ENCODE results near the gene MPHOSPH10. TPM values are rescaled to one million over a fixed set of nuclear protein-coding genes. Genes with fewer than 3 reads are reported as not detected.
"Not testable (repeated sequence)": the region's sequence is repeated elsewhere in the genome, so short reads cannot be mapped to it uniquely, and the experiment has no call there.

The MPHOSPH10 gene
- total RNA-seq, 1 experiment from 2014 or later = 34.1 TPM

DNA sequence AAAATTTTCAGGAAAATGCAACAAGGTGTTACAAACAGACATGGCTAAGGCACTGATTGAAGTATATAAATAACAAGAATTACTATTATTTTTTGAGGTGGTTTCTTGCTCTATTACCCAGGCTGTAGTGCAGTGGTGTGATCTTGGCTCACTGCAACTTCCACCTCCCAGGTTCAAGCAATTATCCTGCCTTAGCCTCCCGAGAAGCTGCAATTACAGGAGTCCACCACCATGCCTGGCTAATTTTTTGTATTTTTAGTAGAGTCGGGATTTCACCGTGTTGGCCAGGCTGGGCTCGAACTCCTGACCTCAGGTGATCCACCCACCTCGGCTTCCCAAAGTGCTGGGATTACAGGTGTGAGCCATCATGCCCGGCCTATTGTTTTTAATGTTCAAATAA lies 24.0 kb upstream of the MPHOSPH10 start:
- DNase-seq (ENCODE audit: low read depth, low spot score); H3K9me3 ChIP-seq (ENCODE audit: control insufficient read depth, insufficient read depth, low read depth, low read length); in situ Hi-C loops (cut with HindIII; ENCODE audit: low pct_unique_long_range_greater_than_20kb, low sequenced_read_pairs); POLR2A ChIA-PET; CTCF ChIA-PET; ATAC-seq; intact Hi-C loops (cut with micrococcal nuclease; ENCODE audit: unreplicated experiment); H3K4me1 ChIP-seq (ENCODE audit: control insufficient read depth, insufficient read depth, low read length); H3K27me3 ChIP-seq (ENCODE audit: control insufficient read depth, insufficient read depth, low read length); H3K4me3 ChIP-seq (ENCODE audit: low read depth in 2 of 2, low read length in 2 of 2); H3K36me3 ChIP-seq (ENCODE audit: control insufficient read depth, insufficient read depth, low read length); BruUV-seq (replicated peaks); H3K27ac ChIP-seq (ENCODE audit: low read length): not testable (repeated sequence)

DNA sequence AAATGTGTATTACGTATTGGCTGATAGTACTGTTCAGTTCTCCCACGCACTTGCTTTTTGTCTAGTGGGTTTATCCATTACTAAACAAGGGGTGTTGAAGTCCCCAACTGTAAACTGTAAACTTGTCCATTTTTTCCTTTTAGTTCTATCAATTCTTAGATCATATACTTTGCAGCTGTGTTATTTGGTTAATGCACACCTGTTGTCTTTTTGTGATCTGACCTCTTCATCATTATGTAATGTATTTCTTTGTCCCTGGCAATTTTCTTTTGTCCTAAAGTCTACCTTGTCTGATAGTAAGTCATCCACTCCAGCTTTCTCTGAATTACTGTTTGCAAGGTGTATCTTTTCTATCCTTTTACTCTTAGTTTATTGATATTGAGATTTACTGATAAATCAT lies 22.3 kb upstream of the MPHOSPH10 start:
- no peaks in the 10 kb centered on the region for H3K4me1 ChIP-seq (ENCODE audit: control insufficient read depth, insufficient read depth, low read length)
- DNase-seq (ENCODE audit: low read depth, low spot score) (no peak), ATAC-seq (no peak)
- no peak for TF ChIP-seq SIN3A (IDR thresholded peaks at IDR 0.05; ENCODE audit: borderline replicate concordance, insufficient read depth, low read depth, low read length)
- no peak for TF ChIP-seq POLR2AphosphoS5 (IDR thresholded peaks at IDR 0.05; ENCODE audit: low read depth, low read length)
- no peak for TF ChIP-seq TCF7L2 (IDR thresholded peaks at IDR 0.05; ENCODE audit: low read depth, low read length)
- no peak for TF ChIP-seq CTCF (IDR thresholded peaks at IDR 0.05)
- TF ChIP-seq, protein P1, sequence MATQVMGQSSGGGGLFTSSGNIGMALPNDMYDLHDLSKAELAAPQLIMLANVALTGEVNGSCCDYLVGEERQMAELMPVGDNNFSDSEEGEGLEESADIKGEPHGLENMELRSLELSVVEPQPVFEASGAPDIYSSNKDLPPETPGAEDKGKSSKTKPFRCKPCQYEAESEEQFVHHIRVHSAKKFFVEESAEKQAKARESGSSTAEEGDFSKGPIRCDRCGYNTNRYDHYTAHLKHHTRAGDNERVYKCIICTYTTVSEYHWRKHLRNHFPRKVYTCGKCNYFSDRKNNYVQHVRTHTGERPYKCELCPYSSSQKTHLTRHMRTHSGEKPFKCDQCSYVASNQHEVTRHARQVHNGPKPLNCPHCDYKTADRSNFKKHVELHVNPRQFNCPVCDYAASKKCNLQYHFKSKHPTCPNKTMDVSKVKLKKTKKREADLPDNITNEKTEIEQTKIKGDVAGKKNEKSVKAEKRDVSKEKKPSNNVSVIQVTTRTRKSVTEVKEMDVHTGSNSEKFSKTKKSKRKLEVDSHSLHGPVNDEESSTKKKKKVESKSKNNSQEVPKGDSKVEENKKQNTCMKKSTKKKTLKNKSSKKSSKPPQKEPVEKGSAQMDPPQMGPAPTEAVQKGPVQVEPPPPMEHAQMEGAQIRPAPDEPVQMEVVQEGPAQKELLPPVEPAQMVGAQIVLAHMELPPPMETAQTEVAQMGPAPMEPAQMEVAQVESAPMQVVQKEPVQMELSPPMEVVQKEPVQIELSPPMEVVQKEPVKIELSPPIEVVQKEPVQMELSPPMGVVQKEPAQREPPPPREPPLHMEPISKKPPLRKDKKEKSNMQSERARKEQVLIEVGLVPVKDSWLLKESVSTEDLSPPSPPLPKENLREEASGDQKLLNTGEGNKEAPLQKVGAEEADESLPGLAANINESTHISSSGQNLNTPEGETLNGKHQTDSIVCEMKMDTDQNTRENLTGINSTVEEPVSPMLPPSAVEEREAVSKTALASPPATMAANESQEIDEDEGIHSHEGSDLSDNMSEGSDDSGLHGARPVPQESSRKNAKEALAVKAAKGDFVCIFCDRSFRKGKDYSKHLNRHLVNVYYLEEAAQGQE (IDR thresholded peaks at IDR 0.05; ENCODE audit: insufficient read depth in 1 of 2, low read depth in 2 of 2, low read length in 1 of 2) = no peak
- no peaks in the 10 kb centered on the region for H3K9me3 ChIP-seq (ENCODE audit: control insufficient read depth, insufficient read depth, low read depth, low read length)
- H3K36me3 ChIP-seq (ENCODE audit: control insufficient read depth, insufficient read depth, low read length) = no peaks in the 10 kb centered on the region
- no TSS peak for BruUV-seq (replicated peaks)
- H3K27me3 ChIP-seq (ENCODE audit: control insufficient read depth, insufficient read depth, low read length) = no peaks in the 10 kb centered on the region
- in situ Hi-C loops (cut with HindIII; ENCODE audit: low pct_unique_long_range_greater_than_20kb, low sequenced_read_pairs) (no loop called here), intact Hi-C loops (cut with micrococcal nuclease; ENCODE audit: unreplicated experiment) (no loop called here)
- no peak overlapping the region for H3K4me3 ChIP-seq (ENCODE audit: low read depth in 2 of 2, low read length in 2 of 2)
- POLR2A ChIA-PET = no interaction called here
- no peak overlapping the region for H3K27ac ChIP-seq (ENCODE audit: low read length)
- CTCF ChIA-PET = no interaction called here

DNA sequence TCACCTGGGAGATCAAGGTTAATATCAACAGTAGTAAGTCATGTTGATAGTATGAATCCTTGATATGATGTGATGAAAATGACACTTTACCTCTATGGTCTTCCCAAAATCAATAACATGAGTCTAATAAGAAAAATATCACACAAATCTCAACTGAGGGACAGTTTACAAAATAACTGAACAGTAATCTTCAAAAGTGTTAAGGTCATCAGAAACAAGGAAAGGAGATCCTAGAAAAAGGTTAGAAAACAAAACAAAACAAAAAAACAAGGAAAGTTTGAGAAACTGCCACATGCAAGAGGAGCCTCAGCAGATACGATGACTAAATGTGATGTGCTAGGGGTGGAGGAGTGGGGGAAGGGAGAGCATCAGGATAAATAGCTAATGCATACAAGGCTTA lies 16.6 kb upstream of the MPHOSPH10 start:
- Histone ChIP-seq H3K4me3 (ENCODE audit: low read depth in 2 of 2, low read length in 2 of 2) (no peak overlapping the region), H3K36me3 (ENCODE audit: control insufficient read depth, insufficient read depth, low read length) (no peaks in the 10 kb centered on the region), H3K9me3 (ENCODE audit: control insufficient read depth, insufficient read depth, low read depth, low read length) (no peaks in the 10 kb centered on the region), H3K4me1 (ENCODE audit: control insufficient read depth, insufficient read depth, low read length) (no peaks in the 10 kb centered on the region), H3K27ac (ENCODE audit: low read length) (no peak overlapping the region), H3K27me3 (ENCODE audit: control insufficient read depth, insufficient read depth, low read length) (no peaks in the 10 kb centered on the region)
- ChIA-PET CTCF (no interaction called here), POLR2A (no interaction called here)
- DNase-seq (ENCODE audit: low read depth, low spot score) (no peak), ATAC-seq (no peak)
- no TSS peak for BruUV-seq (replicated peaks)
- TF ChIP-seq CTCF (IDR thresholded peaks at IDR 0.05) (no peak), TCF7L2 (IDR thresholded peaks at IDR 0.05; ENCODE audit: low read depth, low read length) (no peak), SIN3A (IDR thresholded peaks at IDR 0.05; ENCODE audit: borderline replicate concordance, insufficient read depth, low read depth, low read length) (no peak), POLR2AphosphoS5 (IDR thresholded peaks at IDR 0.05; ENCODE audit: low read depth, low read length) (no peak)
- TF ChIP-seq, protein P1 (IDR thresholded peaks at IDR 0.05; ENCODE audit: insufficient read depth in 1 of 2, low read depth in 2 of 2, low read length in 1 of 2) = no peak
- intact Hi-C loops (cut with micrococcal nuclease; ENCODE audit: unreplicated experiment) (no loop called here), in situ Hi-C loops (cut with HindIII; ENCODE audit: low pct_unique_long_range_greater_than_20kb, low sequenced_read_pairs) (no loop called here)
